ENCODE results near the gene HMCES. TPM values are rescaled to one million over a fixed set of nuclear protein-coding genes. Genes with fewer than 3 reads are reported as not detected.

The HMCES gene
- polyA plus RNA-seq, 3 donors, result 11.9 to 23.0 (median 18.0) TPM

GRCh38 chr3:129239991-129240390 lies 38.7 kb upstream of the HMCES start:
- Histone ChIP-seq H3K4me1 (ENCODE audit: control insufficient read depth in 1 of 2, insufficient read depth in 2 of 2, low read length in 2 of 2) (peaks cover 52 to 60% of the 10 kb centered on the region in 2 donors), H3K9me3 (replicated peaks in 1 of 2; ENCODE audit: control insufficient read depth in 1 of 2, insufficient read depth in 1 of 2, low read length in 2 of 2) (no peaks in the 10 kb centered on the region), H2AFZ (ENCODE audit: insufficient read depth, low read depth, low read length, poor library complexity, severe bottlenecking) (peak overlapping the region; percentile 52), H3K9ac (ENCODE audit: insufficient read depth, low read length, poor library complexity, severe bottlenecking) (peak overlapping the region; percentile 74), H4K20me1 (ENCODE audit: insufficient read depth, low read length) (no peaks in the 10 kb centered on the region), H3K27ac (ENCODE audit: low read depth in 1 of 2, low read length in 2 of 2) (peak overlapping the region; percentile 95 to 99), H3K4me2 (replicated peaks; ENCODE audit: extremely low read depth, low read length, poor library complexity, severe bottlenecking) (peak overlapping the region; percentile 38), H3K36me3 (replicated peaks in 1 of 2; ENCODE audit: control insufficient read depth in 1 of 2, insufficient read depth in 2 of 2, low read length in 2 of 2) (no peaks in the 10 kb centered on the region), H3K79me2 (ENCODE audit: insufficient read depth, low read length) (peaks cover 47% of the 10 kb centered on the region), H3K27me3 (ENCODE audit: control insufficient read depth in 2 of 2, insufficient read depth in 2 of 2, low read length in 2 of 2) (no peaks in the 10 kb centered on the region), H3K4me3 (replicated peaks in 1 of 3; ENCODE audit: low read depth in 2 of 3, low read length in 3 of 3) (peak overlapping the region in 1 of 3 experiments; percentile 27)
- Mint-ChIP-seq H3K4me1 (peaks cover 46% of the 10 kb centered on the region), H3K36me3 (peaks cover 7 to 20% of the 10 kb centered on the region in 2 donors), H3K27ac (peak overlapping the region; percentile 98 to 100 (median 99)), H3K27me3 (ENCODE audit: low read depth in 3 of 3) (peaks cover 0 to 2% (median 0%) of the 10 kb centered on the region in 3 donors), H3K9me3 (peaks cover 0 to 2% (median 0%) of the 10 kb centered on the region in 7 donors), H3K4me3 (no peak overlapping the region)
- DNase-seq, result peak in 1 of 3 donors; percentile 60
- intact Hi-C loops (cut with micrococcal nuclease), result loop anchor here in 1 of 2 donors (2.0 kb wide), 2 partner anchors 13 to 57 kb away; partner anchors contain the start of gene CNBP
- WGBS (ENCODE audit: insufficient coverage), result no CpG with 5 or more reads among the region's 6 CpGs
- no peak for TF ChIP-seq CTCF (IDR thresholded peaks at IDR 0.05)

GRCh38 chr3:129240436-129240835 lies 38.2 kb upstream of the HMCES start:
- Mint-ChIP-seq H3K4me3 (peak overlapping the region; percentile 31 to 34), H3K27ac (peak overlapping the region; percentile 98 to 100 (median 99)), H3K36me3 (peaks cover 7 to 19% of the 10 kb centered on the region in 2 donors), H3K27me3 (ENCODE audit: low read depth in 3 of 3) (peaks cover 0 to 2% (median 0%) of the 10 kb centered on the region in 3 donors), H3K4me1 (peaks cover 47% of the 10 kb centered on the region), H3K9me3 (peaks cover 0 to 2% (median 0%) of the 10 kb centered on the region in 7 donors)
- intact Hi-C loops (cut with micrococcal nuclease), result loop anchor here in 1 of 2 donors (2.0 kb wide), 1 partner anchor 14 kb away; no protein-coding TSS in a partner anchor
- H3K4me2 ChIP-seq (replicated peaks; ENCODE audit: extremely low read depth, low read length, poor library complexity, severe bottlenecking), result peak overlapping the region; percentile 38
- H3K36me3 ChIP-seq (replicated peaks in 1 of 2; ENCODE audit: control insufficient read depth in 1 of 2, insufficient read depth in 2 of 2, low read length in 2 of 2), result no peaks in the 10 kb centered on the region
- no CpG with 5 or more reads among the region's 3 CpGs for WGBS (ENCODE audit: insufficient coverage)
- peaks cover 49% of the 10 kb centered on the region for H3K79me2 ChIP-seq (ENCODE audit: insufficient read depth, low read length)
- peak overlapping the region in 1 of 3 experiments; percentile 27 for H3K4me3 ChIP-seq (replicated peaks in 1 of 3; ENCODE audit: low read depth in 2 of 3, low read length in 3 of 3)
- no peaks in the 10 kb centered on the region for H3K27me3 ChIP-seq (ENCODE audit: control insufficient read depth in 2 of 2, insufficient read depth in 2 of 2, low read length in 2 of 2)
- H3K27ac ChIP-seq (ENCODE audit: low read depth in 1 of 2, low read length in 2 of 2), result peak overlapping the region; percentile 95 to 99
- H3K9ac ChIP-seq (ENCODE audit: insufficient read depth, low read length, poor library complexity, severe bottlenecking), result peak overlapping the region; percentile 74
- peaks cover 52 to 60% of the 10 kb centered on the region in 2 donors for H3K4me1 ChIP-seq (ENCODE audit: control insufficient read depth in 1 of 2, insufficient read depth in 2 of 2, low read length in 2 of 2)
- TF ChIP-seq CTCF (IDR thresholded peaks at IDR 0.05), result no peak
- peak; percentile 57 to 72 (median 65) for DNase-seq
- H4K20me1 ChIP-seq (ENCODE audit: insufficient read depth, low read length), result no peaks in the 10 kb centered on the region
- no peaks in the 10 kb centered on the region for H3K9me3 ChIP-seq (replicated peaks in 1 of 2; ENCODE audit: control insufficient read depth in 1 of 2, insufficient read depth in 1 of 2, low read length in 2 of 2)
- peak overlapping the region; percentile 52 for H2AFZ ChIP-seq (ENCODE audit: insufficient read depth, low read depth, low read length, poor library complexity, severe bottlenecking)

All from CD14-positive monocyte (primary cell).